GM18951 (cell line): ENCODE measurements around the gene NIT1.

Experiments used
- POLR2A ChIP-seq: IDR thresholded peaks from 4 replicates; pipeline ENCODE4 v1.6.1; 2011; ENCODE audit warnings: mild to moderate bottlenecking; ENCODE audit not compliant: insufficient read length, insufficient read depth; ENCODE audit errors: extremely low read depth
- in situ Hi-C: fragments of 300-500 bp; cut with MboI; formaldehyde crosslinking; loops from one replicate; pipeline ENCODE4 v1.12.0; 2022; ENCODE audit warnings: low sequenced_read_pairs, mixed read lengths, inconsistent platforms; ENCODE audit not compliant: unreplicated experiment

The NIT1 gene

DNA sequence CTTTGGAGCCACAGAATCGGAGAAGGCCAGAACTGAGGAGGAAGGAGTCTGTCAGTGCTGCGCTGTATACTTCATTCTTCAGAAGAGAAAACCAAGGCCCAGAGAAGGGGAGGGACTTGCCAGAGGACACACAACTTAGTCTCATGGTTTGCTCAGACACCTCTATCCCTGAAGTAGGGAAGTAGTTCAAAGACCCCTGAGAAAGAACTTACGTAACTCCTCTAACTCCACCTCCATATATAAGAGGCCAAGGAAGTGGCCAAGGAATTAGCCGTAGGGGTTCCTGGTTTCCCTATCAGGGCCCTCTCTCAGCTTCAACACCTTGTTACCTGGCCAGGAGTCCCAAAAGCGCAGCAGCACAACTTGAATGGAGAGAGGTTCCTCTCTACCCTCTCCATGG, 28.0 kb upstream of the NIT1 start:
- in situ Hi-C loops, result no loop called here
- TF ChIP-seq POLR2A, result no peak

DNA sequence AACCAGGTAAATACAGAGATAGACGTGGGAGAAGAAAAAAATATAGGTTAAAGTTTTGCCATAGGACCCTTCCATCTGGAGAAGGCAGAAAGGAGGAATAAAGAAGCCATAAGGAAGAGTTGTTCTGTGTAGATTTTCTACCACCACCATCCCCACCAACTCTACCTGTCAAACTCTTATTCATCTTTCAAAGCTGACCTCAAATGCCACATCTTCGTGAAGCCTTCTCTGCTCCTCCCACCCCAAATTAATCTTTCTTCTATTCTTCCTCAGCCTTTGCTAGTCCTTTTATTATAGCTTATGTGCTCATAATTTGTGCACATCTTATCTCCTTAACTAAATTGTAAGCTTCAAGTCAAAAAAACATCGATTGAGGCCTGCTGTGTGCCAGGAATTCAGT, 27.3 kb upstream of the NIT1 start:
- in situ Hi-C loops, result no loop called here

DNA sequence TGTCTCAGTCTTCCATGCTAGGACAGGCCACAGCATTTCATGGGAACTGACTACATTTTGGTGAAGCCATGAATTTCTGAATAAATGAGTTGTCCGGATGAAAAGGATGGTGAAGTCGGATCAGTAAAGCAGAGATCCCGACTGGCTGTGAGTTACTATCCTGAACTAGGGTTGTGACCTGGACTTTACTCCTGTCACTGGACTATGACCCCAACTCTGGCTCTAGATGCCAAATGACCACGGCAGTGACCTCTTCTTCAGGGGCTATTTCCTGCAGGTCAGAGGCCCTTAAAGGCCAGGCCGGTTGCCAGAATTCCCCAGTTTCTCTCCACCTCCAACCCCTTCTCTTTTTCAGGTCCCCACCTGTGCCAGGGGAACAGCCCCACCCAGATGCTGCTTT, 26.8 kb upstream of the NIT1 start:
- in situ Hi-C loops, result no loop called here
- TF ChIP-seq POLR2A, result no peak

More for the DNA sequence above, 27.3 kb upstream of the NIT1 start:
- TF ChIP-seq POLR2A, result no peak

DNA sequence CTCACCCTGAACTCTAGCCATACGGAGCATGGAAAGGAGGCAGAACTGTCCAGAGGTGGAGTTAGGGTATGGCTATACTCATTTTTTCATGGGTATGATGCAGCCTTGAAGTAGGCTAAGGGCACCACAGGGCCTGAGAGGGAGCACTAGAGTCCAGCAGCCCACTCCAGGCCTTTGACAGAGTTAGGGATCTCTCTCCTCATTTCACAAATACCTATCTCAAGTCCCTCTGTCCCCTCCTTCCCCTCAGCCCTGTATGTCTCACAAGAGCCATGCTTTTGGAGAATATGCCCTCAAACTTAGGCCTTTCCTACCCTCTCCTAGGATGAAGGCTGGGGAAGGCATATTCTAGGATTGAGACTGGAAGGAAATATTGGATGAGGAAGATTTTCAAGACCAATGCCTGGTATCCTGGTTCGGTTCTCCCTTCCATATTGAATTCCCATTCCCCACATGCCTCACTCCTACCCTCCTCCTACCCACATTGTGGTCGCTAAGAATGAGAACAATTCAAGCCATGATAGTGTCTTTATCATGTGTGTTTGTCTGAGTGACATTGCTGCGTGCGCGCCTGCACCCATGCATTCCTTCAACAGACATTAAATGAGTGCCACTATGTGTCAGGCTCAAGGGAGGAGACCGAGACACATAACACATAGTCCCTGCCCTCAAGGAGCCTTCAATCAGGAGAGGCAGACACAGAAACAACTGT, 26.0 kb upstream of the NIT1 start:
- in situ Hi-C loops, result no loop called here
- no peak for TF ChIP-seq POLR2A

DNA sequence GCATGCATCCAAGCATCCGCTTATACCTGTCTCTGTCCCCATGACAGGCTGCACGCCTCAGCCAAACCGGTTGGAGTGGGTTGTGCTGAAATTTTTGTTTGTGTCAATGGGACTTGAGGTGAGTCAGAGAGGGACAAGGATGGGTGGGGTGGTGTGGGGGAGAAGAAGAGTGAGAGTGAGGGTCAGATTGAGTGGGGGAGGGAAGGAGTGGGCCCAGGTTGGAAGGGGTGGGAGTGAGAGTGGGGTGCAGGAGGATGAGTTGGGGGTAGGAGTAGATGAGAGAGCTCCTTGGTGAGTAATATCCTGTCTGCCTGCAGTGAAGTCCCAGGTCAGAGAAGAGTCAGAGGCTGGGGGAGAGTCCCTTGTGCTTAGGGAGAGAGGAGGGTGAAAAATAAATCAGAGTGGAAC, 25.3 kb upstream of the NIT1 start:
- TF ChIP-seq POLR2A, result no peak
- in situ Hi-C loops, result no loop called here

DNA sequence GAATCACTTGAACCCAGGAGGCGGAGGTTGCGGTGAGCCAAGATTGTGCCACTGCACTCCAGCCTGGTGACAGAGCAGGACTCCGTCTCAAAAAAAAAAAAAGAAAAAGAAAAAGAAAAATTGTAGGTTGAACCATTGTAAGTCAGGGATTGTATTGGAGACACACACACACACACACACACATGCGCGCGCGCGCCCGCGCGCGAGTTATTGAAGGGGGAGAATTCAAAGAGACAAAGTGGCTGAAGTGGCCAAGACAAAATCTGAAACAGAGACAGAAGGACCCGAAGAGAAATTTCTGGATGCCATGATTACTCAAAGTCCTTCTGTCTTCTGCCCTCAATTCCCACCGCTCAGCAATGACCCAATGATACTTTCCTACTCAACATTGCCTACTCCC, 23.4 kb upstream of the NIT1 start:
- in situ Hi-C loops, result no loop called here
- no peak for TF ChIP-seq POLR2A

DNA sequence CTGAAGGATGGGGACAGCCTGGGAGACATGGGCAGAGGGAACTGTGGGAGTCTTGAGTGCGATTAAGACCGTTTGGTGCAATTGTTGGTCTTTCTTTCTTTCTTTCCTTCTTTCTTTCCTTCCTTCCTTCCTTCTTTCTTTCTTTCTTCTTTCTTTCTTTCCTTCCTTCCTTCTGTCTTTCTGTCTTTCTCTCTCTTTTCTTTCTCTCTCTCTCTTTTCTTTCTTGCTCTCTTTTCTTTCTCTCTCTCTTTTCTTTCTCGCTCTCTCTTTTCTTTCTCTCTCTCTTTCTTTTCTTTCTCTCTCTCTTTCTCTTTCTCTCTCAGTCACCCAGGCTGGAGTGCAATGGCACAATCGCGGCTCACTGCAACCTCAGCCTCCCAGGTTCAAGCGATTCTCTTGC, 22.7 kb upstream of the NIT1 start:
- TF ChIP-seq POLR2A, result no peak
- in situ Hi-C loops, result no loop called here

DNA sequence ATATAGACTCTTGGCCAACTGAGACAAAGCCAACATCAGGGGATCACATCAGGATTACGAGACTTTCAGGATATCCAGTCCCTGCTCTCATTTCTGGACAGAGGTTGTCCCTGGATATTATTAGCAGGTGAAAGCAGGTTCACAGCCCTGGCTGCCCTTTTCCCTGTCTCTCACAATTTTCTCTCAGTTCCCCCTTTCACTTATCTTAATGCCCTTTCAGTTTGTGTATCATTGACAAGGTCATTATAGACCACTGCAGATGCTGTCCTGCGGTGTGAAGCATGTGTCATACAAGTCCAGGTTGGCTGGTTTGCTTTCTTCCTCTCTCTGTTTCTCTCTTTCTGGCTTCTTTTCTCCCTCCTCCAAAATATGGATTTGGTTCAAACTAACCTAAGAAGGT, 21.9 kb upstream of the NIT1 start:
- no peak for TF ChIP-seq POLR2A
- in situ Hi-C loops, result no loop called here

DNA sequence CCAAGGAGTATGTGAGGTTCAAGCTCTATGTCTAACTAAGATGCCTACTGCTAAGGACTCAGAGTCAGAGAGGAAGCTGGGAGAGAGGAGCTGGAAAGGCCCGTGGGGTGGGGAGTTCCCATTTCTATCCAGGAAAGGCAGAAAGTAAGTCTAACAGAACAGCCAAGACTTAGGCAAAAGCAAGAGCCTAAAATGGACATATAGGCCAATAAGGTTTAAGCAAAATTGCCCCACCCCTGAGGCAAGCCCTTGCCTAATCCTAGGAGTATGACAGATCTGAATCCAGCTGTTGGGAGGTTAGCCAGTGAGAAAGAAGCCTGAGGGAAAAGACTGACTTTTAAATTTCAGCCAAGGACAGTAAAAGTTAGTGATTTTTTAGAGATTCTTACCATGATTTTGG, 21.4 kb upstream of the NIT1 start:
- in situ Hi-C loops, result no loop called here
- TF ChIP-seq POLR2A, result no peak

DNA sequence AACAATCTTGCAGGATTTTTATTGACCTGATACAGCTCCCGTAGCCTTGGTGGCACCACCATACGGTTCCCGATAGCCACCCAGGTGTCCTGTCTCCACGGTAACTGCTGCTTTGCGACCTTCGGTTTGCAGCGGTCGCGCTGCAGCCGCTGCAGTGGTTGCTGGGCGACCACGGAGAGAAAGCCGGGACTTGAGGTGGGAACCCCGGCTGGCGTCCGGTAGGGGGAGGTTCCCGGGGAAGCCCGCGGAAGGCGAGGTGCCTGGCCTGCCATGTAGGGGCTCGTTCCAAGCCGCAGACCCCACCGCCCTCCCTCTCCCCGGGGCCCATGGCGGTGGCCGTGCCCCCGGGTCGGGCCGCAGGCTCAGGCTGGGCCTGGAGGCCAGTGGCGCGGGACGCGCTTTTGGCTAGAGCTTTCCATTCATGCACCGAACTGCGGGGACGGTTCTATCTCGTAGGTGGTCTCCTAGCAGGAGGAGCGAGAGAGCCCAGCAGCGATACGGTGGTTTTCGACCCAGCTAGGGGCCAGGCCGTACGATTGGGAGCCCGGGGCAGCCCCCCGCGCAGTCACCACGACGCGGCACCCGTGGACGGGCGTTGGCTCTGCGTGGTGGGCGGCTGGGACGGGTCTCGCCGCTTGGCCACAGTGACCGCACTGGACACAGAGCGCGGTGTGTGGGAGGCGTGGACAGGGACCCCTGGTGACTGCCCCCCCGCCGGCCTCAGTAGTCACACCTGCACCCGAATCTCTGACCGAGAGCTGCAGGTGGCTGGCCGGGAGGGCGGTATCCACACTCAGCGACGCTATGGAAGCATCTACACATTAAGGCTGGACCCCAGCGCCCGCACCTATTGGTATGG, 19.5 kb upstream of the NIT1 start, which contains the start of gene KLHDC9:
KLHDC9 (plus strand) TSS at position 152 of the 859 bp plus-strand sequence; CDS start at position 327, 175 bp downstream.
- peak; percentile 47 for TF ChIP-seq POLR2A
- in situ Hi-C loops, result no loop called here

DNA sequence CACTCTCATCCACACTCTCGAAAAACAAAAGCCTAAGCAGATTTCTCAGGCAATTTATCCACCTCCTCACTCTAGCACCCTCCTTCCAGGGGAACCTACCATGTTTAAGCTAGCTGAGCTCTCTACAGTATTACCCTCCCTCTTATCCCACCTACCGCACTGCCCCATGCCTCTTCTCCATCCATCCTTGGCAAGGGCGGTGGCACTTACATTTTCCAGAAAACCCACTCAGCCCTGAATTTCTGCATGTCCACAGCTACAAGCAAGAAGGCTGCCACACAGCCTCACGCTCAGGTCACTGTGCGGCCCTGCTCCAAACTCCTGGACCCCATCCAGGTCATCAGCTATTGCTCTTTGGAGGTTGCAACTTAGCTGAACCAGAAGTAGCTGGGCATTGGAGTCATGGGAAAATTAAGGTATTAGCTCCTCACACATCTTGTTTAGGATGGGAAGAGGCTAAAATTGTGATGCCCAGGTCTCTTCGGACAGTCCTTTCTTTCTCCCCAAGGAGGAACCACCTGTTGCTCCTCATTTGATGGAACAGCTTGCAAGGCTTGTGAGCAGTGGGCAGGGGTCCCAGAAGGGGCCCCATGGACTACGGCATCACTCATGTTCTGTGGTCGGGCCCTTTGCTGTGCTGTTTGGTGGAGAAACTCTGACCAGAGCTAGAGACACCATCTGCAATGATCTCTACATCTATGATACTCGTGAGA, 18.7 kb upstream of the NIT1 start:
- in situ Hi-C loops, result no loop called here
- no peak for TF ChIP-seq POLR2A

DNA sequence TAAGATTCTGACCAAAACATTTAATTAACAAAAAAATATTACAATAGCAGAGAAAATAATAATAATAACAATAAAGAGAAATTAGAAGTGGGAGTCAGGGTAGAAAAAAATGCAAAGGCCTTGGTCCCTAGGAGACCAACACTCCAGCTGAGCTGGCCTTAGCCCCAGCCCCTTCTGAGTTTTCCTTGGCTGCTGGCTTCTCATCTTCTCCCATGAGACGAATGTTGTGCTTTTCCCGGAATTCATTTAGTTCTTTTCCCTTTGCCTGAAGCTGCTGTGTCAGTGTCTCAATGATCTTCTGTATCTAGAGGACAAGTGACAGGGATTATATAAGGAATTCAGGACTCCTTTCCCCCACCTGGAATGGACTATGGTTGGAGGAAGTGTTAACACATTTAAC, 17.3 kb upstream of the NIT1 start:
- no peak for TF ChIP-seq POLR2A
- in situ Hi-C loops, result no loop called here

DNA sequence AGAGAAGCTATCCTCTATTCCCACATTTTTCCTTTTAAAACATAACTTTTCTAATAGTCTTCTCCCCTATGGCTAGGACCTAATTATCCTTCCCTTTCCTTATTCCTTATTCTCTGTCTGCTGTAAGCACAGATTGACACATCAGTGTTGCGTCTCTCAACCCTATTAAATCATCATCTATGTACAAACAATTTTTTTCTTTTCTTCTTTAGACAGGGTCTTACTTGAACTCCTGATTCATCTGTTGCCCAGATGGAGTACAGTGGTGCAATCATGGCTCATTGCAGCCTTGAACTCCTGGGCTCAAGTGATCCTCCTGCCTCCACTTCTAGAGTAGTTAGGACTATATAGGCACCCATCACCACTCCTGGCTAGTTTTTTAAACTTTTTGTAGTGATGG, 11.5 kb upstream of the NIT1 start:
- TF ChIP-seq POLR2A, result no peak
- in situ Hi-C loops, result no loop called here
